ENCODE data around the gene GPSM1.

Gene GPSM1

GRCh38 chr9:136292591-136293448 is 34.5 kb upstream of the GPSM1 start:
- no peaks in the 10 kb centered on the region for H3K9me3 ChIP-seq (ENCODE audit: control insufficient read depth, low read length)
- H3K27me3 ChIP-seq (replicated peaks; ENCODE audit: control insufficient read depth, insufficient read depth, low read length), result peaks cover 42% of the 10 kb centered on the region
- H3K4me1 ChIP-seq (ENCODE audit: control insufficient read depth, insufficient read depth, low read length), result no peaks in the 10 kb centered on the region
- H3K9ac ChIP-seq (ENCODE audit: low read length), result no peak overlapping the region
- no peaks in the 10 kb centered on the region for H3K36me3 ChIP-seq (ENCODE audit: control insufficient read depth, insufficient read depth, low read length, severe bottlenecking)
- no peak for DNase-seq (ENCODE audit: low read depth)
- no peak overlapping the region for H3K4me3 ChIP-seq (ENCODE audit: low read length)

GRCh38 chr9:136293476-136294077 is 33.8 kb upstream of the GPSM1 start:
- Histone ChIP-seq H3K36me3 (ENCODE audit: control insufficient read depth, insufficient read depth, low read length, severe bottlenecking) (no peaks in the 10 kb centered on the region), H3K27me3 (replicated peaks; ENCODE audit: control insufficient read depth, insufficient read depth, low read length) (peaks cover 43% of the 10 kb centered on the region), H3K4me1 (ENCODE audit: control insufficient read depth, insufficient read depth, low read length) (no peaks in the 10 kb centered on the region), H3K9me3 (ENCODE audit: control insufficient read depth, low read length) (no peaks in the 10 kb centered on the region), H3K9ac (ENCODE audit: low read length) (no peak overlapping the region), H3K4me3 (ENCODE audit: low read length) (no peak overlapping the region)
- DNase-seq (ENCODE audit: low read depth), result no peak

GRCh38 chr9:136294437-136294836 is 32.9 kb upstream of the GPSM1 start:
- Histone ChIP-seq H3K9me3 (ENCODE audit: control insufficient read depth, low read length) (no peaks in the 10 kb centered on the region), H3K27me3 (replicated peaks; ENCODE audit: control insufficient read depth, insufficient read depth, low read length) (peaks cover 49% of the 10 kb centered on the region), H3K4me3 (ENCODE audit: low read length) (no peak overlapping the region), H3K36me3 (ENCODE audit: control insufficient read depth, insufficient read depth, low read length, severe bottlenecking) (no peaks in the 10 kb centered on the region), H3K4me1 (ENCODE audit: control insufficient read depth, insufficient read depth, low read length) (no peaks in the 10 kb centered on the region), H3K9ac (ENCODE audit: low read length) (no peak overlapping the region)
- no peak for DNase-seq (ENCODE audit: low read depth)

GRCh38 chr9:136295055-136295454 is 32.3 kb upstream of the GPSM1 start:
- no peak for DNase-seq (ENCODE audit: low read depth)
- H3K9ac ChIP-seq (ENCODE audit: low read length), result no peak overlapping the region
- no peaks in the 10 kb centered on the region for H3K9me3 ChIP-seq (ENCODE audit: control insufficient read depth, low read length)
- no peaks in the 10 kb centered on the region for H3K36me3 ChIP-seq (ENCODE audit: control insufficient read depth, insufficient read depth, low read length, severe bottlenecking)
- no peaks in the 10 kb centered on the region for H3K4me1 ChIP-seq (ENCODE audit: control insufficient read depth, insufficient read depth, low read length)
- peaks cover 50% of the 10 kb centered on the region for H3K27me3 ChIP-seq (replicated peaks; ENCODE audit: control insufficient read depth, insufficient read depth, low read length)
- no peak overlapping the region for H3K4me3 ChIP-seq (ENCODE audit: low read length)

- H3K9me3 ChIP-seq (ENCODE audit: control insufficient read depth, low read length), result no peaks in the 10 kb centered on the region
- no peaks in the 10 kb centered on the region for H3K4me1 ChIP-seq (ENCODE audit: control insufficient read depth, insufficient read depth, low read length)
- H3K27me3 ChIP-seq (replicated peaks; ENCODE audit: control insufficient read depth, insufficient read depth, low read length), result peaks cover 49% of the 10 kb centered on the region
- no peak overlapping the region for H3K4me3 ChIP-seq (ENCODE audit: low read length)
- no peak overlapping the region for H3K9ac ChIP-seq (ENCODE audit: low read length)
- DNase-seq (ENCODE audit: low read depth), result no peak
- H3K36me3 ChIP-seq (ENCODE audit: control insufficient read depth, insufficient read depth, low read length, severe bottlenecking), result no peaks in the 10 kb centered on the region
Measured at GRCh38 chr9:136295542-136296433, 31.6 kb upstream of the GPSM1 start.

- H3K9ac ChIP-seq (ENCODE audit: low read length), result no peak overlapping the region
- H3K4me3 ChIP-seq (ENCODE audit: low read length), result no peak overlapping the region
- DNase-seq (ENCODE audit: low read depth), result no peak
- no peaks in the 10 kb centered on the region for H3K36me3 ChIP-seq (ENCODE audit: control insufficient read depth, insufficient read depth, low read length, severe bottlenecking)
- H3K4me1 ChIP-seq (ENCODE audit: control insufficient read depth, insufficient read depth, low read length), result no peaks in the 10 kb centered on the region
- no peaks in the 10 kb centered on the region for H3K9me3 ChIP-seq (ENCODE audit: control insufficient read depth, low read length)
- H3K27me3 ChIP-seq (replicated peaks; ENCODE audit: control insufficient read depth, insufficient read depth, low read length), result peaks cover 48% of the 10 kb centered on the region
Measured at GRCh38 chr9:136296434-136297015, 30.8 kb upstream of the GPSM1 start.

GRCh38 chr9:136297016-136297691 is 30.2 kb upstream of the GPSM1 start:
- no peaks in the 10 kb centered on the region for H3K36me3 ChIP-seq (ENCODE audit: control insufficient read depth, insufficient read depth, low read length, severe bottlenecking)
- no peak overlapping the region for H3K4me3 ChIP-seq (ENCODE audit: low read length)
- no peaks in the 10 kb centered on the region for H3K9me3 ChIP-seq (ENCODE audit: control insufficient read depth, low read length)
- H3K9ac ChIP-seq (ENCODE audit: low read length), result no peak overlapping the region
- peaks cover 45% of the 10 kb centered on the region for H3K27me3 ChIP-seq (replicated peaks; ENCODE audit: control insufficient read depth, insufficient read depth, low read length)
- DNase-seq (ENCODE audit: low read depth), result no peak
- no peaks in the 10 kb centered on the region for H3K4me1 ChIP-seq (ENCODE audit: control insufficient read depth, insufficient read depth, low read length)

GRCh38 chr9:136297766-136298735 is 29.3 kb upstream of the GPSM1 start:
- Histone ChIP-seq H3K9me3 (ENCODE audit: control insufficient read depth, low read length) (no peaks in the 10 kb centered on the region), H3K27me3 (replicated peaks; ENCODE audit: control insufficient read depth, insufficient read depth, low read length) (peaks cover 49% of the 10 kb centered on the region), H3K36me3 (ENCODE audit: control insufficient read depth, insufficient read depth, low read length, severe bottlenecking) (no peaks in the 10 kb centered on the region), H3K9ac (ENCODE audit: low read length) (no peak overlapping the region), H3K4me3 (ENCODE audit: low read length) (no peak overlapping the region), H3K4me1 (ENCODE audit: control insufficient read depth, insufficient read depth, low read length) (no peaks in the 10 kb centered on the region)
- no peak for DNase-seq (ENCODE audit: low read depth)

GRCh38 chr9:136299116-136299515 is 28.2 kb upstream of the GPSM1 start:
- no peak for DNase-seq (ENCODE audit: low read depth)
- no peaks in the 10 kb centered on the region for H3K4me1 ChIP-seq (ENCODE audit: control insufficient read depth, insufficient read depth, low read length)
- peaks cover 55% of the 10 kb centered on the region for H3K27me3 ChIP-seq (replicated peaks; ENCODE audit: control insufficient read depth, insufficient read depth, low read length)
- H3K36me3 ChIP-seq (ENCODE audit: control insufficient read depth, insufficient read depth, low read length, severe bottlenecking), result no peaks in the 10 kb centered on the region
- no peaks in the 10 kb centered on the region for H3K9me3 ChIP-seq (ENCODE audit: control insufficient read depth, low read length)
- no peak overlapping the region for H3K4me3 ChIP-seq (ENCODE audit: low read length)
- H3K9ac ChIP-seq (ENCODE audit: low read length), result no peak overlapping the region

- H3K27me3 ChIP-seq (replicated peaks; ENCODE audit: control insufficient read depth, insufficient read depth, low read length), result peaks cover 56% of the 10 kb centered on the region
- no peak overlapping the region for H3K9ac ChIP-seq (ENCODE audit: low read length)
- H3K4me3 ChIP-seq (ENCODE audit: low read length), result no peak overlapping the region
- no peak for DNase-seq (ENCODE audit: low read depth)
- no peaks in the 10 kb centered on the region for H3K9me3 ChIP-seq (ENCODE audit: control insufficient read depth, low read length)
- no peaks in the 10 kb centered on the region for H3K4me1 ChIP-seq (ENCODE audit: control insufficient read depth, insufficient read depth, low read length)
- H3K36me3 ChIP-seq (ENCODE audit: control insufficient read depth, insufficient read depth, low read length, severe bottlenecking), result no peaks in the 10 kb centered on the region
Measured at GRCh38 chr9:136299541-136299940, 27.8 kb upstream of the GPSM1 start.

Data from adipocyte (in vitro differentiated cells).